Nephron progenitor cell (in vitro differentiated cells): ENCODE data around the gene GPNMB.
"Not testable (repeated sequence)": the region's sequence is repeated elsewhere in the genome, so short reads cannot be mapped to it uniquely, and the experiment has no call there.

Source experiments
- DNase-seq: peaks from one replicate; pipeline ENCODE4 v3.0.0; 2021
- H3K27ac Mint-ChIP-seq: 2 replicates; pipeline ENCODE4 v1.8.0; 2021; ENCODE audit warnings: mild to moderate bottlenecking, moderate library complexity, mixed read lengths
- H3K27me3 Mint-ChIP-seq: 2 replicates; pipeline ENCODE4 v1.8.0; 2021; ENCODE audit warnings: mild to moderate bottlenecking, low read depth, mixed read lengths; ENCODE audit not compliant: poor library complexity
- H3K36me3 Mint-ChIP-seq: 2 replicates; pipeline ENCODE4 v1.8.0; 2021; ENCODE audit warnings: low read depth, mixed read lengths
- H3K4me1 Mint-ChIP-seq: 2 replicates; pipeline ENCODE4 v1.8.0; 2021; ENCODE audit warnings: mixed read lengths
- H3K4me3 Mint-ChIP-seq: 2 replicates; pipeline ENCODE4 v1.8.0; 2021; ENCODE audit warnings: mild to moderate bottlenecking, moderate library complexity, mixed read lengths
- H3K9me3 Mint-ChIP-seq: 2 replicates; pipeline ENCODE4 v1.8.0; 2021; ENCODE audit warnings: mild to moderate bottlenecking, moderate library complexity, mixed read lengths
- TF ChIP-seq, protein P1 (sequence below): fragments of 200-600 bp; sonication (generic); IDR thresholded peaks from 2 replicates; pipeline ENCODE4 v1.5.0; 2021; ENCODE audit warnings: antibody characterized with exemption

GPNMB gene

GRCh38 chr7:23246555-23246954 is at the start of gene GPNMB:
Gene GPNMB (plus strand): TSS chr7:23246775. CDS start chr7:23246858, 83 bp downstream.
- Mint-ChIP-seq H3K36me3 (no peaks in the 10 kb centered on the region), H3K9me3 (peaks cover 21% of the 10 kb centered on the region), H3K4me1 (no peaks in the 10 kb centered on the region), H3K27me3 (peaks cover 8% of the 10 kb centered on the region), H3K4me3 (no peak within 1 kb of the TSS), H3K27ac (no peak within 1 kb of the TSS)
- TF ChIP-seq, protein P1, sequence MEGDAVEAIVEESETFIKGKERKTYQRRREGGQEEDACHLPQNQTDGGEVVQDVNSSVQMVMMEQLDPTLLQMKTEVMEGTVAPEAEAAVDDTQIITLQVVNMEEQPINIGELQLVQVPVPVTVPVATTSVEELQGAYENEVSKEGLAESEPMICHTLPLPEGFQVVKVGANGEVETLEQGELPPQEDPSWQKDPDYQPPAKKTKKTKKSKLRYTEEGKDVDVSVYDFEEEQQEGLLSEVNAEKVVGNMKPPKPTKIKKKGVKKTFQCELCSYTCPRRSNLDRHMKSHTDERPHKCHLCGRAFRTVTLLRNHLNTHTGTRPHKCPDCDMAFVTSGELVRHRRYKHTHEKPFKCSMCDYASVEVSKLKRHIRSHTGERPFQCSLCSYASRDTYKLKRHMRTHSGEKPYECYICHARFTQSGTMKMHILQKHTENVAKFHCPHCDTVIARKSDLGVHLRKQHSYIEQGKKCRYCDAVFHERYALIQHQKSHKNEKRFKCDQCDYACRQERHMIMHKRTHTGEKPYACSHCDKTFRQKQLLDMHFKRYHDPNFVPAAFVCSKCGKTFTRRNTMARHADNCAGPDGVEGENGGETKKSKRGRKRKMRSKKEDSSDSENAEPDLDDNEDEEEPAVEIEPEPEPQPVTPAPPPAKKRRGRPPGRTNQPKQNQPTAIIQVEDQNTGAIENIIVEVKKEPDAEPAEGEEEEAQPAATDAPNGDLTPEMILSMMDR = no peak
- DNase-seq = no peak

GRCh38 chr7:23197745-23198144 is 48.8 kb upstream of the GPNMB start:
- H3K27ac Mint-ChIP-seq, H3K9me3 Mint-ChIP-seq, H3K4me3 Mint-ChIP-seq: not testable (repeated sequence)

GRCh38 chr7:23200331-23200730 is 46.2 kb upstream of the GPNMB start:
- no peak overlapping the region for H3K4me3 Mint-ChIP-seq
- no peaks in the 10 kb centered on the region for H3K4me1 Mint-ChIP-seq
- TF ChIP-seq, protein P1 = no peak
- no peak for DNase-seq
- H3K9me3 Mint-ChIP-seq = no peaks in the 10 kb centered on the region
- peaks cover 73% of the 10 kb centered on the region for H3K36me3 Mint-ChIP-seq
- no peak overlapping the region for H3K27ac Mint-ChIP-seq
- no peaks in the 10 kb centered on the region for H3K27me3 Mint-ChIP-seq

More at GRCh38 chr7:23197745-23198144, 48.8 kb upstream of the GPNMB start:
- H3K36me3 Mint-ChIP-seq = peaks cover 77% of the 10 kb centered on the region
- DNase-seq, H3K27me3 Mint-ChIP-seq, H3K4me1 Mint-ChIP-seq: not testable (repeated sequence)

- Mint-ChIP-seq H3K27me3 (peaks cover 4% of the 10 kb centered on the region), H3K4me3 (no peak overlapping the region), H3K27ac (no peak overlapping the region), H3K9me3 (no peaks in the 10 kb centered on the region), H3K36me3 (peaks cover 51% of the 10 kb centered on the region), H3K4me1 (no peaks in the 10 kb centered on the region)
- DNase-seq = no peak
- TF ChIP-seq, protein P1 = no peak
Observed at GRCh38 chr7:23204241-23204640, 42.3 kb upstream of the GPNMB start.

DNA sequence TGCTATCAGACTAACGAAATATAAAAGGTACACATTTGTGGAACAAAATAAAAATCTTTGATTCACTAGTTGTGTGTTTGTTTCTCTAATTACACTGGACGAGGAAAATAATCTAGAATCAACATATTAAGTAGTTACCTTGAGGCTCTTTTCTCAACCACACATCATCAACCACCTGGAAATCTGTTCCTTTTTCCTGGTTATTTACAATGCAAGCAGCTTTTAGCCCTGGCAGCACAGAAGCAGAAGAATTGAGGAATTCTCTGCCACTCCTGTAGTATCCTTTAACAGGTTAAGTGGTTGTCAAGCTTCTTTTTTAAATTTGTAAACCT is 41.0 kb upstream of the GPNMB start:
- DNase-seq = no peak
- Mint-ChIP-seq H3K4me3 (no peak overlapping the region), H3K27me3 (peaks cover 4% of the 10 kb centered on the region), H3K27ac (no peak overlapping the region), H3K36me3 (peaks cover 43% of the 10 kb centered on the region), H3K4me1 (no peaks in the 10 kb centered on the region), H3K9me3 (no peaks in the 10 kb centered on the region)
- TF ChIP-seq, protein P1 = no peak

DNA sequence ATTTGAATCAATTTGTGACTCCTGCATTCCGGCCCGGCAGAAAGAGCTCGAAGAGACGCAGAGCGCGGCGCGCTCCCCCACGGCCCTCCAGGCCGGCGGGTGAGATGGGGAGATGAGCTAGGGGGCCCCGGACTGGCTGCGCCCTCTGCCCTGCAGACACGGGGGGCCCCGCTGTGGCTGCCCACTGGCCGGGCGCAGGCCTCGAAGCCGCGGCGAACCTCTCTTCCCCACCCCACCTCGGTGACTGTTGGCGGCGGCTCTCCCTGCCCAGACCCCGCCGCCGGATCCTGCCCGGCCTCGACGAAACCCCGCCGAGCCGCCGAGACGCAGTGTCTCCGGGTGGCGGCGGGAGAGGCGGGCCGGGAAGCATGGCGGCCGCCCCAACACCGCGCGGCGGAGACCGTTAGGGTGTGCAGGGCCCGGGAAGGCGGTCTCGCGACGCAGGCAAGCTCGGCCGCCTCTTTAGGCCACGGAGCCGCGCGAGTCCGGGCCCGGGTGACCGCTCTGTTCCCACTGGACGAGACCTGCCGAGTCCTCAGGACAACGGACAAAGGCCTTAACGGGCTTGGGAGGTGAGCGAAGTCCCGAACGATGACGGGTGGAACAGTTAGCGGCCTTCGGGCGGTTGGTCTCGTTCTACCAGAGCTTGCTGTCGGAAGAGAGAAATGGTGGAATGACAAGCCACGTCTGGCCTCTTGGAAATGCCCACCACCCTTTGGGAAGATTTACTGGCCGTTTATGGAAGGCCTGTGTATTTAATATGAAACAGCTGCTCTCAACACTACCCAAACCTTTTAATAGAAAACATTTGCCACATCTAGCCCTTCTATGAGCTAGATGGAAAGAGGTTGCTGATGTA is 40.4 kb upstream of the GPNMB start:
- DNase-seq = no peak
- Mint-ChIP-seq H3K4me3 (no peak overlapping the region), H3K9me3 (no peaks in the 10 kb centered on the region), H3K4me1 (peaks cover 6% of the 10 kb centered on the region), H3K36me3 (peaks cover 37% of the 10 kb centered on the region), H3K27ac (no peak overlapping the region), H3K27me3 (peaks cover 8% of the 10 kb centered on the region)
- TF ChIP-seq, protein P1 = no peak
